Measurements from ENCODE around the gene SOAT2. TPM values are rescaled to one million over a fixed set of nuclear protein-coding genes. Genes with fewer than 3 reads are reported as not detected.

SOAT2 gene
- 1 to 10 TPM in 1 of 2 donors, under 1 TPM in 1; 0.92 to 9.4 TPM for total RNA-seq
- polyA plus RNA-seq: 1 to 10 TPM in 1 of 2 donors, under 1 TPM in 1; 0.48 to 1.6 TPM

DNA sequence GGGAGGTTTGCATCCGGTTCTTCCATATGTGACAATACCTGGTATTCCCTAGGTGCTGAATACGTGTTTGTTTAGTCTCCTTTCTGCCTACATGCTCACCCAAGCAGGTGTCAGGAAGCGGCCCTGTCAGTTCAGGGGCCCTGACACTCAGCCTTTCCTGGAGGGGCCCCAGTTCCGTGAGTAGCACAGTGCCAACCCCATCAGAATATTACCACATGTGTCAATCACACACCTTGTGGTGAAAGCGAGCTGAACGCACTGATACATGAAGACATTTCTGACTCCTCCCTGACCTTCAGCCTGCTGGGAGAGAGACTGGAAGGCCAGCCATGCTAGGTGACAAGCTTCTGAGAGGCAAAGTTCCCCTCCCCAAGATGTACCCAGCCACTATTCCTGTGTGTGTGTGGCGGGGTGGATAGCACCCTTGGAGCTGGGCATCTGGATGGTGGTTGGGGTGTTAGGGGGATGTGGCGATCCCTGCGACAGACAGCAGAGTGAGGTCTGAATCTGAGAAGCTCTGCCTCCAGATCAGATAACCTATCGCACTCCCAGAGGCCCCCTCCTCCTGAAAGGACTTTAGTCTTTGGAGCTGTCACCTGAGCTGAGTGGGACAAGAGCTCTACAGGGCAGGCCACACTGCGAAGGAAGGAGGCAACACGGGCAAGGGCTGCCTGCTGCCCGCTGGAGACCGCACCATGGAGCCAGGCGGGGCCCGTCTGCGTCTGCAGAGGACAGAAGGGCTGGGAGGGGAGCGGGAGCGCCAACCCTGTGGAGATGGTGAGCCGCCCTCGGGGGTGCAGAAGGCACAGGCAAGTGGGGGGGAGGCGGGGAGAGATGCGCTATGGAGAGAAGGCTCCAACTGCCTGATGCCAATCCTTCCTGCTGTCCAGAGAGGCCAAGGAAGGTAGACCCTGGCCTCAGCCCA, at the start of gene SOAT2:
SOAT2 (plus strand) TSS at position 604 of the 925 bp plus-strand sequence; CDS start at position 696, 92 bp downstream.
- peaks cover 16 to 50% (median 32%) of the 10 kb centered on the region in 4 donors for H3K4me1 ChIP-seq (ENCODE audit: control insufficient read depth in 4 of 4, insufficient read depth in 4 of 4, low read length in 3 of 4)

More for the DNA sequence above, at the start of gene SOAT2:
- H3K9ac ChIP-seq (ENCODE audit: low read depth in 1 of 2, low read length in 2 of 2): peak within 1 kb of the TSS in 1 of 2 donors; percentile 49
- no peak for DNase-seq (ENCODE audit: low spot score)
- no peaks in the 10 kb centered on the region for H3K9me3 ChIP-seq (ENCODE audit: control insufficient read depth in 4 of 4, low read length in 3 of 4)
- no peak within 1 kb of the TSS for H3K4me3 ChIP-seq (ENCODE audit: low read depth in 1 of 3, low read length in 3 of 3)
- H3K36me3 ChIP-seq (ENCODE audit: control insufficient read depth in 4 of 4, insufficient read depth in 3 of 4, low read depth in 1 of 4, low read length in 3 of 4): no peaks in the 10 kb centered on the region
- 63% methylated on average over 23 of the region's 23 CpGs for WGBS
- TF ChIP-seq REST (IDR thresholded peaks at IDR 0.05) (no peak), CTCF (IDR thresholded peaks at IDR 0.05; ENCODE audit: low read depth, low read length, missing input control) (no peak), HNF4G (IDR thresholded peaks at IDR 0.05) (peak; percentile 33), RAD21 (IDR thresholded peaks at IDR 0.05) (no peak), TAF1 (conservative IDR thresholded peaks at IDR 0.05) (no peak), YY1 (IDR thresholded peaks at IDR 0.05) (no peak), JUND (IDR thresholded peaks at IDR 0.05) (no peak), MAX (IDR thresholded peaks at IDR 0.05) (no peak), ZBTB33 (IDR thresholded peaks at IDR 0.05) (no peak), HNF4A (conservative IDR thresholded peaks at IDR 0.05) (peak; percentile 60 to 73), RXRA (IDR thresholded peaks at IDR 0.05) (no peak), GABPA (IDR thresholded peaks at IDR 0.05 in 1 of 2, conservative IDR thresholded peaks at IDR 0.05 in 1 of 2) (no peak), FOXA2 (IDR thresholded peaks at IDR 0.05) (no peak), EGR1 (IDR thresholded peaks at IDR 0.05; ENCODE audit: low read depth in 2 of 2) (no peak), SP1 (IDR thresholded peaks at IDR 0.05) (no peak)
- TF ChIP-seq, protein P1, sequence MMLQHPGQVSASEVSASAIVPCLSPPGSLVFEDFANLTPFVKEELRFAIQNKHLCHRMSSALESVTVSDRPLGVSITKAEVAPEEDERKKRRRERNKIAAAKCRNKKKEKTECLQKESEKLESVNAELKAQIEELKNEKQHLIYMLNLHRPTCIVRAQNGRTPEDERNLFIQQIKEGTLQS (IDR thresholded peaks at IDR 0.05): no peak
- no peaks in the 10 kb centered on the region for H3K27me3 ChIP-seq (ENCODE audit: control insufficient read depth in 4 of 4, insufficient read depth in 4 of 4, low read length in 3 of 4)
- H3K27ac ChIP-seq (ENCODE audit: low read depth in 1 of 2, low read length in 2 of 2): peak within 1 kb of the TSS; percentile 65 to 88
